Fibroblast of the aortic adventitia (primary cell): ENCODE data around the gene DMRT3. TPM values are rescaled to one million over a fixed set of nuclear protein-coding genes. Genes with fewer than 3 reads are reported as not detected.

ENCODE experiments used
- DNase-seq: peaks from one replicate; pipeline ENCODE4 v3.0.0-alpha.2; 2010; ENCODE audit warnings: low read depth
- H3K4me3 ChIP-seq: 2 replicates; pipeline ENCODE4 v1.5.1; 2011; ENCODE audit warnings: low read depth, mild to moderate bottlenecking, control low read depth, low read length, moderate library complexity
- CTCF ChIP-seq: IDR thresholded peaks from 2 replicates; pipeline ENCODE4 v1.5.1; 2011; ENCODE audit warnings: mild to moderate bottlenecking, low read length, control low read depth, inconsistent platforms; ENCODE audit not compliant: insufficient read depth
- total RNA-seq: library from RNA; depleted of rRNA; stranded (reverse); fragments of >200 nt; gene quantifications from 2 replicates; pipeline ENCODE4 v1.2.3, GENCODE V29; 2012; ENCODE audit warnings: low replicate concordance

Gene DMRT3
- total RNA-seq, 1 donor = not detected

- no peak overlapping the region for H3K4me3 ChIP-seq
- TF ChIP-seq CTCF = no peak
- no peak for DNase-seq
These were observed 14.4 kb upstream of the DMRT3 start for GRCh38 chr9:962023-962422.

- no peak for DNase-seq
- no peak overlapping the region for H3K4me3 ChIP-seq
- no peak for TF ChIP-seq CTCF
These were observed 11.0 kb upstream of the DMRT3 start for GRCh38 chr9:965497-965896.

GRCh38 chr9:966870-967269 is 9.6 kb upstream of the DMRT3 start:
- H3K4me3 ChIP-seq = no peak overlapping the region
- no peak for DNase-seq
- no peak for TF ChIP-seq CTCF

- no peak for TF ChIP-seq CTCF
- no peak for DNase-seq
- no peak overlapping the region for H3K4me3 ChIP-seq
These were observed 9.0 kb upstream of the DMRT3 start for GRCh38 chr9:967436-967835.

- no peak for TF ChIP-seq CTCF
- H3K4me3 ChIP-seq = no peak overlapping the region
- DNase-seq = no peak
These were observed 8.4 kb upstream of the DMRT3 start for GRCh38 chr9:967903-968641.

GRCh38 chr9:969310-970150 is 6.9 kb upstream of the DMRT3 start:
- H3K4me3 ChIP-seq = no peak overlapping the region
- no peak for DNase-seq
- no peak for TF ChIP-seq CTCF
